Suppressor macrophage (primary cell): ENCODE measurements around the gene SLC12A8.

Source experiments
- DNase-seq, 4 experiments: peaks; one replicate each; pipeline ENCODE4 v3.0.0-alpha.2; 2020 to 2022

Gene SLC12A8

GRCh38 chr3:125137358-125138033, 75.1 kb downstream of the SLC12A8 start:
- DNase-seq: no peak

DNA sequence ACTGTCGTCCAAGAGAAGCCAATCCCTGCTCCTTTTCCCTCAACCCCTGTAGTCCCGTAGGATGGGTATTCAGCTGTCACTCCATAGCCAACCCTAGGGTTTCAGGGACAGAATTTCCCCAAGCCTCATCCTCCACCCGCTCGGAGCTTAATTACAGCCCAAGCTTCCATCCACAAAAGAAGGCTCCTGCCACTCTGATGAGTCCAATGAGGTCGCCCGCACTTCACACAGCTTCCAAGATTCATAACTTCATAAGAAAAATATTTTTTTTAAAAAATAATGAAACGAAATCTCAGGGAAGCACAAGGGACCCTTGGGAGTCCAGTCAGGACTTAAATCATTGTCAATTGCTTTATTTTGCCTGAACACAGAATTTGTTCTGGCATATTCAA, 75.6 kb downstream of the SLC12A8 start:
- no peak for DNase-seq

GRCh38 chr3:125136515-125136914, 76.0 kb downstream of the SLC12A8 start:
- no peak for DNase-seq

DNA sequence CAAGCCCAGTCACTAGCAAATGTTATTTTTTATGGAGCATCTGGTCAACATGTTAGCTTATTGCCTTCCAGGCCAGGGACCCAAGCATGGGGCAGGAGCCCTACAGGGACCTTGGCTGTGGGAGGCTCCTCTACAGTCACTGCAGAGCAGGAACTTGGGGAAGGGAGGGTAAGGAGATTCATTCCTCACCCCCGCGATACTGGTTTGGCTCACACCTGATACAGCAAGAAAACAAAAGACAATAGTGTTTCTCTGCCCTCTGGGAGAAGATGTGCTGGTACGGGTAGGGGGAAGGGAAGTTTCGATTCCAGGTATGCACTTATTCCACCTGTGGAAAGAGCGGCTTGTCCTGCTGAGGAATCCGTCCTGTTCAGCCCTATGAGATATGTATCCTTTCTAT, 77.6 kb downstream of the SLC12A8 start:
- no peak for DNase-seq

DNA sequence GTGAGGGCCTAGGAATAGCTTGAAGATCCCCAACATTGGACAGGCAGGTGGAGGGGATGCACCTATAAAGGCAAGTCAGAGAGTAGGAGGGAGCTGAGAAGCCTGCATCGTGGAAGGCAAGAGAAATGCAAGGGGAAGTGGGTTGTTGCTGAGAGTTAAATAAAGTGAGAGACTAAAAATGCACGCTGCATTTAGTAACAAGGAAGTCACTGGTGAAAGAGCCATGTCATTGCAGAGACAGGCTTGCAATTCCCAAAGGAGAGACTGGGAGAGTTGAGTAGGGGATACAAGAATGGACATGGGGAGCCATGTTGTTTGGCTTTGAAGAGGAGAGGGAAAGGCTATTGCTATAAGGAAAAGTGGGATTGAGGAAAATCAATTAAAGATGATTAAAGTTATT, 79.7 kb downstream of the SLC12A8 start:
- DNase-seq: peak; percentile 44 to 78 (median 62)

GRCh38 chr3:125129512-125129997, 83.0 kb downstream of the SLC12A8 start:
- peak in 2 of 4 experiments; percentile 38 to 52 for DNase-seq

GRCh38 chr3:125128861-125129501, 83.6 kb downstream of the SLC12A8 start:
- DNase-seq: peak; percentile 25 to 57 (median 56)

DNA sequence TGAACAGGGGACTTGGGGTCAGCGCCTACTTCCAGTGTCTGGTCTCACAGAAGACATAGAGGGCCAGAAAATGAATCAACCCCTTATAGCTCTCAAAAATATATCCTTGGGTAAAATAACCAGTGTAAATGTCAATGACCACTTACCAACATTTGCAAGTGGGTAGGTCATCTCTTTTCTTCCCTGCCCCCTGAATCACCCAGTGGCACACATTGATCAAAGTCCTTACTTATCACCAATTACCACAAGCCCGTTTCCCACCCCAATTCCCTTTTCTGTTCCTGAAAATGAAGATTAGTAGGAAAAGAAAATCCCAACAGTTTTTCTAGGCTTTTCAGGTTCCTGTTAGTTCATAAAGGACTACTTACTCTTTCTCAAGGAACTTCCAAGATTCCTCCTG, 86.2 kb downstream of the SLC12A8 start:
- no peak for DNase-seq

DNA sequence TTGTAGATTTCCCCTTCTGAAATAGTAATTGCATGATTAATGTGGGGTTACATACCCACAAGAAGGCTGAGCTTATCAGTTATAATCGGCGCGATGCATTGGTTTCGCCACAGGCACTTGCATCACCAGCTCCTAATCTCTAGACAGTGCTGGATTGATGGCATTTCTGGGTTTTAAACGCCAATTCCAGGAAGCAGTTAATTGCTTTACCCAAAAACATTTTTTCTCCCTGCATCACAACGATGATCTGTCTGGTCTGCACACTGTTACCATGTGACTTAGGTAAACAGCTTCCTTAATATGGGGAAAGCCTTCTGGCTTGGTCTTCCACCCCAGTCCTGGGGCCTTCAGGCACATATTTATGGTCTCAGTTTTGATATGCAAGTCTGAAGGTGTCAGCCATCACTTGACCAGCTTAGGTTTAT, 86.7 kb downstream of the SLC12A8 start:
- DNase-seq: no peak

DNA sequence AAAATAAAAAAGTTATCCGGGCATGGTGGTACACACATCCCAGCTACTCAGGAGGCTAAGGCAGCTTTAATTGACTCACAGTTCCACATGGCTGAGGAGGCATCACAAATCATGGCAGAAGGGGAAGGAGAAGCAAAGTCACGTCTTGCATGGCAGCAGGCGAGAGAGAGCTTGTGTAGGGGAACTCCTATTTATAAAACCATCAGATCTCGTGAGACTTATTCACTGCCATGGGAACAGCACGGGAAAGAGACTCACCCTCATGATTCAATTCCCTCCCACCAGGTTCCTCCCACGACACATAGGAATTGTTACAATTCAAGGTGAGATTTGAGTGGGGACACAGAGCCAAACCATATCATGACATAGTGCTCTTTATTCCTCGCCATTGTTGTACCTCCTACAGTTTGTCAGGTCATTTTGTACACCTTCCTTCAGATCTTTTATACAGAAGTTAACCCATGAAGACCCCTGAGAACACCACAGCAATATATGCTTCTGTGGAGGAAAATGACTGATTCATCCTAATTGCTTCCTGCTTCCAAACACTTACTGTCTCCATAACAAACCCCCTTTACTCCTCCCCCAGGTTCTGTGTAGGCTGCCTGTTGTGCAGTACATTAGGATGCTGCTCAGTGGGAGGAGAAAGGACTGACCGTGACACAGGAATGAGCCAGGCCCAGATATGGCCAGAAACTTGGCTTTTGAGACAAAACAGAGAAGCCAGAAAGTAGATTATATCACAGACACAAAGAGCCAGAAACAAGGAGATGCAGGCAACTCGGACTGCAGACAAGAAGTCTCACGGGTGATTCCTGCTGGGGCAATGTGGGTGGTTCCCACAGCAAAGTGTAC, 88.9 kb downstream of the SLC12A8 start:
- DNase-seq: peak; percentile 51 to 77 (median 61)

GRCh38 chr3:125121246-125122010, 91.1 kb downstream of the SLC12A8 start:
- no peak for DNase-seq

DNA sequence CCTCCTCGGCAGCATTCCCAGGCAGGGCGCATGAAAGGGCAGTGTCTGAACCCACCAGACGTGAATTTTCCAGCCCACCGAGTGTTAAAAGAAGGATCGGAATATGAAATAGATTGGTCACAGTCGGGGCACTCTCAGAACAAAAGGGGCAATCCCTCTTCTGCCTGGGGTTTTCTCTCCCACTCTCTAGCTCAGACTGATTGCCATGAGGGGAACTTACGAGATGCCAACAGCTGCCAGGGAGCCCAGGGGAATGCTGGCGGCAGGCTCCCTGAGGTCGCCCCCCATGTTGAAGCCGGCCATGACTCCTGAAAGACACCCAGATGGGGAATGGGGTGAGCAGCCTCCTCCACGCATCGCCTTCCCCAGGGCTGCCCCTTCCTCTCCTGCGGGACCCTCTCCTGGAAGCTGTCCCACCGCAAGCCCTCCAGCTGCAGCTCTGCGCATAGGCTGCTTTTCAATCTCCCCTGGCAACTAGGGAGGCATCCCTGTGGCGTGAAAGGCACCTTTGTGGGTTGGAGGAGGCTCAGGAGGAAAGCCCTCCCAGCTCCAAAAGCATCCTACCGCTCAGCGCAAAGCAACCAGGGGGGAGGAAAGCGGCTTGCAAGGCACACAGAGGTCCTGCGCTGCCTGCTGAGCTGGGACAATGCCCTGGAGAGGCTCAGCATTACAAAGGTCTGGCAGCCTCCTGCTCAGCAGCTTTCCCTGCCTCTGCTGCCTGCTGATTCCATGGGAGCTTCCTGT, 92.0 kb downstream of the SLC12A8 start:
- no peak for DNase-seq

- peak; percentile 29 to 71 (median 59) for DNase-seq
Observed at GRCh38 chr3:125119752-125120378, 92.7 kb downstream of the SLC12A8 start.

GRCh38 chr3:125118600-125118999, 93.9 kb downstream of the SLC12A8 start:
- no peak for DNase-seq

DNA sequence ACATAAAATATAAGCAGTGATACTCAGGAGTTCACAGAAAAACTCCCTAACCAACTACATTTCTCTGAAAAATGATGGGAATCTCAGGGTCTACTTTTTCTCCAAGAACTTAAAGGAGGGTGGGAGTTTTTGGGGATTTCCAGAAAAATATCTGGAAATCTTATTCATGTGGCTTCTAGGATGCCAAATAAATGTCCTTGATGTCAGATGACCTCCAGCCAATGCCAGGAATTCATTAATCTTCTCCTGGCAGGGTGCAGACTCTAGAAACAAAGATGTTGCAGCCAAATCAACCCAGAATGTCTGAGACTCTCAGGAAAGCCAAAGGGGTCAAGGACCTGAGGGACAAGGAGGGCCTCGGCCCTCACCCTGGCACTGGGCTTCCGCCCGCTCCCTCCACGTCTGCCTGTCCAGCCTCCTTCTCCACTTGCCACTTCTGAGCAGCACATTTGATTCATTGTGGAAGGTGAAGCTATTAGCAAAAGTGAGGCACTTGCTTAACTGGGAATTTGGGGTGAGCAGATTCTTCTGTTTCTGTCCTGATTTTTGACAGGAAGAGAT, 94.8 kb downstream of the SLC12A8 start:
- DNase-seq: no peak

DNA sequence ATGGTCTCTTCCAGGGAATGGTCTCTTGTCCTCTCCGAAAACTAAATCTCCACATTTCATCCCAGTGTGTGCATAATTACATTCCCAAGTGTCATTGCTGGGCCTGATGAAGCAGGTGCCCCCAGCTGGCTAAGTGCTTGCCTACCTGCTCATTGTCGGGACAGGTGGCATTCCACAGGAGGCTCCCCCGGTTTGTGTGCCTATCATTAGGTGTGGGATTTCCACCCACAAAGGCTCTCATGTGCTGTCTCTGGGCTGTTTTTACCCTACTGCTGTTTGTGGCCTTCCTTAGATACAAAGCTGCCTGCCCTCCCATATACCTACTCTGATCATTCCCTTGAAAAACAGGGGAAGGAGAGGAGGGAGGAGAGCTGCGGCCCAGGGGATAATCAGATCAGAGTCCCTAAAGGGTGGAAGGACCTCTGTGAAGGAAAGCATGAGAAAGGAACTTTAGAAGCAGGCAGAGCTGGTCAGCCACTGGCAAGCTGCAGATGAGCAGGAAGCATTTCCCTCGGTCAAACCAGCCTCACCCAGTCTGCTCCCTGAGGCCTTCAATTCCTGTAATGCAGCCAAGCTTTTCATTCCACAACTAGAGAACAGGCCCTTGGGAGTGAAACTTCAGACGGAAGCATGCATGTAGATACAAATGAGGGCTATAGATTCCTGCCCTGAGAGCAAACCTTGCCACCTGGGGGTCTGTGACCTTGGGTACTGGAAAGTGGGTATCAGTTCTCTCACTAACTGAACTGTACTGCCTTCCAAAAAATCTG, 96.1 kb downstream of the SLC12A8 start:
- no peak for DNase-seq

GRCh38 chr3:125115640-125116039, 96.9 kb downstream of the SLC12A8 start:
- DNase-seq: no peak

GRCh38 chr3:125112981-125113380, 99.6 kb downstream of the SLC12A8 start:
- DNase-seq: no peak

DNA sequence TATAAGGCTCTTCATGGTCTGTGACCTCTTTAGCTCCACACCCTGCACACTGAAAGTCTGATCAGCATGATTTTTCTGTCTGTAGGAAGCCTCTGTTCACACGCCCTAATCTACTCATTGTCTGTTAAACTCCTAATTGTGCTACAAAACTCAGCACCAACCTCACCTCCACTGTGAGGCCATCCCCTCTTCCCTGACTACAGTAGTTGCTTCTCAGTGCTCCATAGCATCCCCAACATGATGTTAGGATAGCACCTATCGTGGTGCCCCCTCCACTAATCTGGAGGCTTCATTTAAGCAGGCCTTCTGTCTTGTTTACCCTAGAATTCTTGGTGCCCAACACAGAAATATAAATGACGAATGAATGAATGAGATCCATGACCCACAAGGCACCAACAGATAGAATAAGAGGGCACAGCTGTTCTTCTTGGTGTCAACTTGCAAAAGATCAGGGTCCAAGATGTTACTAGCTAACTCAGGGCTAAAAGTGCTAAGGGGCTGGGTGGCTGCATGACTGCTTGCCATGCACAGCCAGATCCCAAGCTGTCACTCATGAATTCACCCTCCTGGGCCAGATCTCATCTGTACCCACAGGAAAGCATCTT, 101.6 kb downstream of the SLC12A8 start:
- no peak for DNase-seq
